ENCODE data around the gene RASSF9.

RASSF9 gene

GRCh38 chr12:85836197-85837090 is at the start of gene RASSF9:
Gene RASSF9, minus strand, starts transcription at chr12:85836409. Its CDS starts 208 bp downstream, at chr12:85836201.
- H3K27me3 ChIP-seq (ENCODE audit: control insufficient read depth, insufficient read depth, low read length), result no peaks in the 10 kb centered on the region
- DNase-seq (ENCODE audit: low read depth, low spot score), result no peak
- no peak within 1 kb of the TSS for H3K27ac ChIP-seq (ENCODE audit: low read length)
- WGBS (ENCODE audit: insufficient coverage, insufficient read length), result no CpG with 5 or more reads among the region's 15 CpGs
- H3K36me3 ChIP-seq (ENCODE audit: control insufficient read depth, insufficient read depth, low read length), result no peaks in the 10 kb centered on the region
- peaks cover 2% of the 10 kb centered on the region; the same call in 1 of the 2 replicates for H3K4me1 ChIP-seq (ENCODE audit: control insufficient read depth, insufficient read depth, low read length)
- no peak within 1 kb of the TSS for H3K4me3 ChIP-seq (ENCODE audit: low read length)
- no peaks in the 10 kb centered on the region for H3K9me3 ChIP-seq (ENCODE audit: control insufficient read depth, insufficient read depth, low read length)

- DNase-seq (ENCODE audit: low read depth, low spot score), result no peak
- H3K27ac ChIP-seq (ENCODE audit: low read length), result no peak overlapping the region
- H3K4me1 ChIP-seq (ENCODE audit: control insufficient read depth, insufficient read depth, low read length), result no peaks in the 10 kb centered on the region
- no peak overlapping the region for H3K4me3 ChIP-seq (ENCODE audit: low read length)
- no peaks in the 10 kb centered on the region for H3K36me3 ChIP-seq (ENCODE audit: control insufficient read depth, insufficient read depth, low read length)
- no peaks in the 10 kb centered on the region for H3K27me3 ChIP-seq (ENCODE audit: control insufficient read depth, insufficient read depth, low read length)
- H3K9me3 ChIP-seq (ENCODE audit: control insufficient read depth, insufficient read depth, low read length), result no peaks in the 10 kb centered on the region
Measured at GRCh38 chr12:85883763-85884162, 47.6 kb upstream of the RASSF9 start.

GRCh38 chr12:85877459-85877858 is 41.2 kb upstream of the RASSF9 start:
- Histone ChIP-seq H3K36me3 (ENCODE audit: control insufficient read depth, insufficient read depth, low read length) (no peaks in the 10 kb centered on the region), H3K27me3 (ENCODE audit: control insufficient read depth, insufficient read depth, low read length) (no peaks in the 10 kb centered on the region), H3K27ac (ENCODE audit: low read length) (no peak overlapping the region), H3K4me3 (ENCODE audit: low read length) (no peak overlapping the region), H3K4me1 (ENCODE audit: control insufficient read depth, insufficient read depth, low read length) (no peaks in the 10 kb centered on the region), H3K9me3 (ENCODE audit: control insufficient read depth, insufficient read depth, low read length) (no peaks in the 10 kb centered on the region)
- no CpG with 5 or more reads among the region's 3 CpGs for WGBS (ENCODE audit: insufficient coverage, insufficient read length)
- DNase-seq (ENCODE audit: low read depth, low spot score), result no peak

- Histone ChIP-seq H3K27ac (ENCODE audit: low read length) (no peak within 1 kb of the TSS), H3K4me3 (ENCODE audit: low read length) (no peak within 1 kb of the TSS), H3K36me3 (ENCODE audit: control insufficient read depth, insufficient read depth, low read length) (no peaks in the 10 kb centered on the region), H3K9me3 (ENCODE audit: control insufficient read depth, insufficient read depth, low read length) (no peaks in the 10 kb centered on the region), H3K4me1 (ENCODE audit: control insufficient read depth, insufficient read depth, low read length) (no peaks in the 10 kb centered on the region), H3K27me3 (ENCODE audit: control insufficient read depth, insufficient read depth, low read length) (no peaks in the 10 kb centered on the region)
- WGBS (ENCODE audit: insufficient coverage, insufficient read length), result no CpG with 5 or more reads among the region's 3 CpGs
- DNase-seq (ENCODE audit: low read depth, low spot score), result no peak
Measured at GRCh38 chr12:85874031-85874461, 37.8 kb upstream of the RASSF9 start, which contains the start of gene NTS. Gene NTS, plus strand, starts transcription at chr12:85874295. Its CDS starts 109 bp downstream, at chr12:85874404.

- WGBS (ENCODE audit: insufficient coverage, insufficient read length), result no CpG with 5 or more reads among the region's 3 CpGs
- Histone ChIP-seq H3K4me1 (ENCODE audit: control insufficient read depth, insufficient read depth, low read length) (no peaks in the 10 kb centered on the region), H3K36me3 (ENCODE audit: control insufficient read depth, insufficient read depth, low read length) (no peaks in the 10 kb centered on the region), H3K4me3 (ENCODE audit: low read length) (no peak overlapping the region), H3K9me3 (ENCODE audit: control insufficient read depth, insufficient read depth, low read length) (no peaks in the 10 kb centered on the region), H3K27ac (ENCODE audit: low read length) (no peak overlapping the region), H3K27me3 (ENCODE audit: control insufficient read depth, insufficient read depth, low read length) (no peaks in the 10 kb centered on the region)
- DNase-seq (ENCODE audit: low read depth, low spot score), result no peak
Measured at GRCh38 chr12:85872497-85873091, 36.4 kb upstream of the RASSF9 start.

GRCh38 chr12:85866986-85867776 is 31.0 kb upstream of the RASSF9 start:
- no CpG with 5 or more reads among the region's 5 CpGs for WGBS (ENCODE audit: insufficient coverage, insufficient read length)
- Histone ChIP-seq H3K9me3 (ENCODE audit: control insufficient read depth, insufficient read depth, low read length) (no peaks in the 10 kb centered on the region), H3K4me3 (ENCODE audit: low read length) (no peak overlapping the region), H3K36me3 (ENCODE audit: control insufficient read depth, insufficient read depth, low read length) (no peaks in the 10 kb centered on the region), H3K27ac (ENCODE audit: low read length) (no peak overlapping the region), H3K4me1 (ENCODE audit: control insufficient read depth, insufficient read depth, low read length) (peaks cover 1% of the 10 kb centered on the region; the same call in 1 of the 2 replicates), H3K27me3 (ENCODE audit: control insufficient read depth, insufficient read depth, low read length) (no peaks in the 10 kb centered on the region)
- peak; percentile 48 for DNase-seq (ENCODE audit: low read depth, low spot score)

- Histone ChIP-seq H3K4me3 (ENCODE audit: low read length) (no peak overlapping the region), H3K4me1 (ENCODE audit: control insufficient read depth, insufficient read depth, low read length) (peaks cover 1% of the 10 kb centered on the region; the same call in 1 of the 2 replicates), H3K27me3 (ENCODE audit: control insufficient read depth, insufficient read depth, low read length) (no peaks in the 10 kb centered on the region), H3K36me3 (ENCODE audit: control insufficient read depth, insufficient read depth, low read length) (no peaks in the 10 kb centered on the region), H3K27ac (ENCODE audit: low read length) (no peak overlapping the region), H3K9me3 (ENCODE audit: control insufficient read depth, insufficient read depth, low read length) (no peaks in the 10 kb centered on the region)
- no CpG with 5 or more reads among the region's 6 CpGs for WGBS (ENCODE audit: insufficient coverage, insufficient read length)
- DNase-seq (ENCODE audit: low read depth, low spot score), result no peak
Measured at GRCh38 chr12:85865890-85866289, 29.7 kb upstream of the RASSF9 start.

- Histone ChIP-seq H3K27ac (ENCODE audit: low read length) (no peak overlapping the region), H3K9me3 (ENCODE audit: control insufficient read depth, insufficient read depth, low read length) (no peaks in the 10 kb centered on the region), H3K4me1 (ENCODE audit: control insufficient read depth, insufficient read depth, low read length) (0 out of 2 replicates have a peak, but pooled peaks cover 2% of the 10 kb centered on the region), H3K27me3 (ENCODE audit: control insufficient read depth, insufficient read depth, low read length) (no peaks in the 10 kb centered on the region), H3K4me3 (ENCODE audit: low read length) (no peak overlapping the region), H3K36me3 (ENCODE audit: control insufficient read depth, insufficient read depth, low read length) (peaks cover 2% of the 10 kb centered on the region)
- WGBS (ENCODE audit: insufficient coverage, insufficient read length), result no CpG with 5 or more reads among the region's 3 CpGs
- DNase-seq (ENCODE audit: low read depth, low spot score), result no peak
Measured at GRCh38 chr12:85856966-85857365, 20.8 kb upstream of the RASSF9 start.

- Histone ChIP-seq H3K4me1 (ENCODE audit: control insufficient read depth, insufficient read depth, low read length) (0 out of 2 replicates have a peak, but pooled peaks cover 2% of the 10 kb centered on the region), H3K27ac (ENCODE audit: low read length) (no peak overlapping the region), H3K9me3 (ENCODE audit: control insufficient read depth, insufficient read depth, low read length) (no peaks in the 10 kb centered on the region), H3K4me3 (ENCODE audit: low read length) (no peak overlapping the region), H3K27me3 (ENCODE audit: control insufficient read depth, insufficient read depth, low read length) (no peaks in the 10 kb centered on the region), H3K36me3 (ENCODE audit: control insufficient read depth, insufficient read depth, low read length) (peaks cover 2% of the 10 kb centered on the region)
- no CpG with 5 or more reads among the region's 6 CpGs for whole genome bisulfite sequencing (ENCODE audit: insufficient coverage, insufficient read length)
- DNase-seq (ENCODE audit: low read depth, low spot score), result no peak
Measured at GRCh38 chr12:85855305-85855704, 19.1 kb upstream of the RASSF9 start.

GRCh38 chr12:85849344-85849743 is 13.1 kb upstream of the RASSF9 start:
- H3K36me3 ChIP-seq (ENCODE audit: control insufficient read depth, insufficient read depth, low read length), result no peaks in the 10 kb centered on the region
- WGBS (ENCODE audit: insufficient coverage, insufficient read length), result no CpG with 5 or more reads among the region's 3 CpGs
- no peaks in the 10 kb centered on the region; the same call in 1 of the 2 replicates for H3K4me1 ChIP-seq (ENCODE audit: control insufficient read depth, insufficient read depth, low read length)
- no peak for DNase-seq (ENCODE audit: low read depth, low spot score)
- H3K27me3 ChIP-seq (ENCODE audit: control insufficient read depth, insufficient read depth, low read length), result no peaks in the 10 kb centered on the region
- no peaks in the 10 kb centered on the region for H3K9me3 ChIP-seq (ENCODE audit: control insufficient read depth, insufficient read depth, low read length)
- H3K4me3 ChIP-seq (ENCODE audit: low read length), result no peak overlapping the region
- H3K27ac ChIP-seq (ENCODE audit: low read length), result no peak overlapping the region
